Mesenteric fat pad (tissue), 1 donor: ENCODE data around the gene TRAF7. TPM values are rescaled to one million over a fixed set of nuclear protein-coding genes. Genes with fewer than 3 reads are reported as not detected.
"Not testable (repeated sequence)": the region's sequence is repeated elsewhere in the genome, so short reads cannot be mapped to it uniquely, and the experiment has no call there.

Experiments used
- DNase-seq: peaks from one replicate; pipeline ENCODE4 v3.0.0-alpha.2; 2020; ENCODE audit warnings: low spot score
- total RNA-seq: library from RNA; stranded (reverse); fragmentation: NEBNext Ultra II Directional; extraction: Animal tissue kit (Norgen Biotek cat#: 25700); gene quantifications from one replicate; pipeline ENCODE4 v1.2.1, GENCODE V29; 2021
- donor health status: DM: yes; HTN: yes; CAD: no.

Gene TRAF7
- total RNA-seq, 1 donor from 2014 or later, result 63.5 TPM

DNA sequence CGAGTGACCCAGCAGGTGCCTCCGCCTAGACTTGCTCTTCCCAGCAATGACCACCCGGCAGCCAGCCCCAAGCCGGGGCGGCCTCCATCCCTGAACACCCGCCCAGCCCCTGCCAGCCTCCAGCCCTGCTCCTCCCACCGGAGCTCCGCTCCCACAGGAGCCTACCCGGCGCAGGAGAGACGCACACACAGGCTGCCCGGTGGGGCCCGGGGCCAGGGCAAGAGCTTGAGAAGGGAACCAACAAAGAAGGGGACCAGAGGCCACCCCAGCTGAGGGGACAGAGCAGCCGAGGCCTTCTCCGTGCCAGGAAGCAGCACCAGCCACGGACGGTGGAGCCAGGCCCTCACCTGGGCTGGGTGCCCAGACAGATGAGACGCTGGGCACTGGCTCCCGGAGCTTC, 33.7 kb upstream of the TRAF7 start:
- DNase-seq, result no peak

DNA sequence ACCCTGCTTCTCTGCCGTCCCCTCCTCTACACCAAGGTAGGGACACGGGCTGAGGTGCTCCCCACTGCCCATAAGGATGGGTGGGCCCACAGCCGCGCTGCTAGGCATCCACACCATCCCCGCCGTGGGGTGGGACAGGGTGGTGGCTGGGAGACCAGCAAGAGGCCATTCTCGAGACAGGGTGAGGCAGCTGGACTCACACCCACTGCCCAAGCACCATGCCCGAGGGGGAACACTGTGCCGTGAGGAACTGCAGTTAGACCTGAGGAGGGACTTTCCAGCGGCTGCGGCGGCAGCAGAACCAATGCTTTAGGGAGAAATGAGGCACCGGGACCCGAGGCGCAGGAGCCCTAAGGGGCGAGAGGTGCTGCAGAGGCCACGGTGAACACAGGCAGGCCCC, 33.2 kb upstream of the TRAF7 start:
- no peak for DNase-seq

DNA sequence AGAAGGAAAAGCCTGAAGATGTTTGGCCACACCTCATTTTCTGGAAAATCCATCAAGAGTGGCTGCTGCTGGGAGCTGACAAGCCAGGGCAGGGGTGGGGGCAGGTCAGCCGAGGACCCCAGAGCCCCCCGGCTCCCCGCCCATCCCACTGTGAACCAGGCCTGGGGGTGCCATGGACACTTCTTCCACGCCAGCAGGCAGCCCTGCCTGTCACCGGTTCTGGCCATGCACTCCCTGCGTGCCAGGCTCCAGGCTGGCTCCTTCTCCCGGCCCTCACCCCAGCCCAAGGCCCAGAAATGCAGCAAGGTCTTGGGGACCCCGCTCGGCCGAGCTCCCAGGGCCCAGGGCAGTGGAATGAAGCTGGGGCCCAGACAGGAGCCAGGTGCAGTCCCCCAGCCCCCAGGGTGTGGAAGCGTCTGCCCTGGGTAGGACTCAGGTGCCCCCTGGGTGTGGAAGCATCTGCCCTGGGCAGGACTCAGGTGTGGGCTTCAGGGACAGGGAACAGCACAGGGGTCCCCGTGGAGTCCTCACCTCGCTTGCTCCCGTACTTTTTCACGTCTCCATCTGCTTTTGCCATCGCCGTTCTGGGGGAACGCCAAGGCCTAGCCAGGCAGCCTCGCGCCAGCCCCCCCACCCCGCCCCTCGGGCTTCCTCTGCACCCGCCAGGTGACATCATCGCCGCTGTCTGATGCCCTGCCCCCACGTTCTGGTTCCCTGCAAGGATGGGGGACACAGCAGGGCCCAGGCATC, 32.5 kb upstream of the TRAF7 start:
- DNase-seq, result not testable (repeated sequence)

DNA sequence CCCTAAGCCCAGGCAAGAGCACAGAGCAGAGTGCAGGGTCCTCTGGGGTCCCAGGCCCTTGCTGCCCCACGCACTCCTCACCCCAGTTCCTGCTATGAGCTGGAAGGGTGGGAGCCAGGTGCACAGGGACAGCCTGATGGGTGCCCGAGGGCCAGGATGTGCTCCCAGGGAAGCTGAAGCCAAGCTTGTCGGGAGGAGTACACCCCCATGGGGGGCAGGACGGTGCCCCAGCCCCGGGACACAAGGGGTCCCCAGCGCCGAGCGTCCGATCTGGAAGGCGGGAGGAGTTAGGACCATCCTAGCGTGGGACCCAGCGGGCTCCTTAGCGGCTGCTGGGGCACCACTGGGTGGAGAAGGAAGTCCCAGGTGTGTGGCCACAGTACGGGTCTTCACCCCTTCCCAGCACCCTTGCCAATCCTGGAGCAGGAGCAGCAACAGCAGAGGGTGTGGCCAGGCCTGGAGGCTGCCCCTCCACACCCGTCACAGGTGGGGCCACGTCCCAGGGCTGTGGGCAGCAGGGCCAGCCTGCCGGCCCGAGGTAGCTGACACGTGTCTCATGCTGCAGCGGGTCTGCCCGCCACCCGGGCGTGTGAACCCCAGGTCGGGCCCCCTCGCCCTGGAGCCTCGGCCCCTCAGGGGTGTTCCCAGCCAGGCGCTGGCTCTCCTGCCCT, 31.7 kb upstream of the TRAF7 start:
- DNase-seq, result not testable (repeated sequence)

DNA sequence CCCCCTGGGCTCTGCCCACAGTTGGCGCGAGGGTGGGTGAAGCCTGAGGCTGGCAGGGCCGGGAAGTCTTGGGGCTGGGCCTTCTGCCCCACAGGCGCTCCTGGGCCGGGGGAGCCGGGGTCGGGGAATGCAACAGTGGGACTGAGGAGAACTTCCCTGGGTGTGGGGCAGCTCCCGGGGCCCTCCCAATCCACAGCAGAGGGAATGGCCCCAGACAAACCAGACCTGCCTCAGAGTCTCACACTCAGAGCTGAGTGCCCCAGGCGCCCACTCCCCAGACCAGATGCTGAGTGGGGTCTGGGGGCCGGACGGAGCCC, 31.2 kb upstream of the TRAF7 start:
- not testable (repeated sequence) for DNase-seq

DNA sequence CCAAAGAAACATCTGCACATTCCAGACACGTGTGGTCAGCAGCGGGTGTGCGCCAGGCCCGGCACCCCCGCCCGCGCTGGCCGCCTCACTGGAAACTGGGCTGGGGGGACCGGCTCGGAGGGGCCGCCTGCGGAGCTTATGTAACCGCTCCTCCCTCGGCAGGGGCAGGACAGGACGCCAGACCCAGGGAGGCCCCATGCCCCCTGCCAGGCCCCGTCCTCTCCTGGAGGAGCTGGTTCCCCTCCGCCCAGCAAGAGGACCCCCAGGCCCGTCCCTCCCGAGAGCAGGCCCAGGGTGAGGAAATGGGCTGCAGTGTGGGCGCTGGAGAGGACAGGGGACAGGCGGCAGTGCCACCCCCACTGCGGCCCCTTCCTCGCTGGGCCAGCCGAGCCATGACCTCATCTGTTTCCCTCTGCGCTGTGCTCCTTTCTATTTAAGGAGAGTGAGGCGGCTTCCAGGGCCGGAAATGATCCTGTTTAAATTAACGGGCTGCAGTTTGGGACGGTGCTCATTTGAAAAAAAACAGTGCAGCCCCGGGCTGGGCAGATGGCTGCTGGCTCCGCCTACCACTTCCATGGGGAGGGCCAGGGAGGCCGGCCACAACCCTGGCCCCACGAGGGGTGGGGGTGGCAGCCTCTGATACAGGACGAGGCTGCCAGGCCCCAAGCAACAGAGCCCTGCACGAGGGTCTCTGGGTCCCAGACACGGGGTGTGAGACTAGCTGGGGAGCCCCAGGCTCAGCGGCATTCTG, 30.7 kb upstream of the TRAF7 start:
- not testable (repeated sequence) for DNase-seq

DNA sequence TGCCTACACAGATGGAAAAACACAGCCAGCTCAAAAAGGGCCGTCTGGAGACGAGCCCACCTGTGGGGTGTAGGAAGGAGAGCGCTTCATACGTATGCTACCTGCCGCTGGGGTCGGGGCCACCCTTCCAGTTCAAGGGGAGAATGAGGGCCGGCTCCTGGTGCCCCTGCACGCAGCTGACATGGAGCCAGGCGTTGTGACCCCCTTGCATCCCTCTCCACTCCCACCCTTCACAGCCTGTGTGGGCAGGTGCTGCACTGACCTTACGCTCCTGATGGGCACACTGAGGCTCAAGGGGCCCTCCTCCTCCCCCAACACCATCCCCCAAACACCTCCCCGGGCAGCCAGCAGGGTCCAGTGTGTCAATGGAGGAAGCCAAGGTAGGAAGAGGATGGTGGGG, 30.0 kb upstream of the TRAF7 start:
- not testable (repeated sequence) for DNase-seq

DNA sequence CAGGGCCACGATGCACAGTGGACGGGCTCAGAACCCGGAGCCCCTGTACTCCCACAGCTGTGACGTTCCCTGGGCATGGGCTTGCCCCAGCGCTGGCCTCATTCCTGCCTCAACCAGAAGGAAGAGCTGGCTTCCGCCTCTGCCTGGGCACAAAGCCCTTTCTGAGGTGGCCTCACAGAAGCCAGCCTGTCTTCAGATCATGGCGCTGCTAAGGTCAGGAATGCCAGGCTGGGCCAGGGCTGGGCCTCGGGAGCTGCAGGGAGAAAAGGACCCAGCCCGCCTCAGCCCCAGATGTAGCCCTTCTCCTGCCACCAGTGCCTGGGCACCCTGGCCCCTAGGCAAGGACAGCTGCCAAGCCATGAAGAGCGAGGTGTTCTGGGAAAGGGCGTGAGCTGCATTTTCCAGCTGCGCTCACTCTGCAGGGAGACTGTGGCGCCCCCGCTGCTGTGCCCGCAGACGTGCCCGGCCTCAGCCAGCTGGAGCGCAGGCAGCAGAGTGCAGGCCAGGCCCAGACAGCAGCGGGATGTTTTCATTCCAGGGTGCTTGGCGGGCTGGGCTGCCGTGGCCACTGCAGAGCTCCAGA, 29.3 kb upstream of the TRAF7 start:
- not testable (repeated sequence) for DNase-seq

DNA sequence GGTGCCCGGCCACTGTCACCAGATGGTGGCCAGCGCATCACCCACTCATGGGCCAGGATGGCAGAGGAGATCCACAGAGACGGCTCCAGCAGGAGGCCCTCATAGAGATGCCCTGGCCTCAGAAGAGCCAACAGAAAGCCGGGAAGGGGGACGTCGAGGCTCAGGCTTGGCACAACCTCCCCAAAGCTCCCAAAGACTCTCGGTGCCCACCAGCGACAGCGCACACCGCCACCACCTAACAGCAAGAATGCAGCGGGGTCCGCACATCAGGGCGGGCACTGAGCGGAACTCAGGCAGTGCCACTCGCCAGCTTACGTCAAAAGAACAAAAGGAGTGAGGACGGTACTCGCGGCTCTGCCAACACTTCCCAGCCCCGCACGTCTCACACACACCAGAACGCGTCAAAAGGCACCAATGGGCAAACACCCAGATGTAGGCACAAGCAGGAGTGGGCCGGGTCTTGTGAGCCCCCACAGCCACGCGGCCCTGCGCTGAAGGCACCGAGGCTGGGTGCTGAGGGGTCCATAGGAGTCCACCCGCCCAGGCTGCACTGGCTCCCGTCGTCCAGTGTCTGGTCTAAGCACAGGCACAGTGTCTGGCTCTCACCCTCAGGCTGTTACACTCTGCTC, 28.5 kb upstream of the TRAF7 start:
- DNase-seq, result not testable (repeated sequence)

DNA sequence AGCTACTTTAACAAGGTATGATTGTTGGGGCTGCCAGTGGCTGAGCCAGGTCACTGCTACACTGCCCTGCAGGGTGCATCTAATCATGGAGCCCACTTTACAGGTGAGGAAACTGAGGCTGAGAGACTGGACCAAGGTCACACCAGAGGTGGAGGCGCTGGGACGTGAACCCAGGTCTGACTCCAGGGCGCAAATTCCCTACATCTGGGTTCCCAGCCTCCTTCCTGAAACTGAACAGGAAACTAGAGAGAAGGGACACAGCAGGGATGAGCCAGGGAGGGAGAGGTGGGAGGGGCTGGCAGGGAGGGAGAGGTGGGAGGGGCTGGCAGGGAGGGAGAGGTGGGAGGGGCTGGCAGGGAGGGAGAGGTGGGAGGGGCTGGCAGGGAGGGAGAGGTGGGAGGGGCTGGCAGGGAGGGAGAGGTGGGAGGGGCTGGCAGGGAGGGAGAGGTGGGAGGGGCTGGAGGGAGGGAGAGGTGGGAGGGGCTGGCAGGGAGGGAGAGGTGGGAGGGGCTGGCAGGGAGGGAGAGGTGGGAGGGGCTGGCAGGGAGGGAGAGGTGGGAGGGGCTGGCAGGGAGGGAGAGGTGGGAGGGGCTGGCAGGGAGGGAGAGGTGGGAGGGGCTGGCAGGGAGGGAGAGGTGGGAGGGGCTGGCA, 27.8 kb upstream of the TRAF7 start:
- DNase-seq, result not testable (repeated sequence)

DNA sequence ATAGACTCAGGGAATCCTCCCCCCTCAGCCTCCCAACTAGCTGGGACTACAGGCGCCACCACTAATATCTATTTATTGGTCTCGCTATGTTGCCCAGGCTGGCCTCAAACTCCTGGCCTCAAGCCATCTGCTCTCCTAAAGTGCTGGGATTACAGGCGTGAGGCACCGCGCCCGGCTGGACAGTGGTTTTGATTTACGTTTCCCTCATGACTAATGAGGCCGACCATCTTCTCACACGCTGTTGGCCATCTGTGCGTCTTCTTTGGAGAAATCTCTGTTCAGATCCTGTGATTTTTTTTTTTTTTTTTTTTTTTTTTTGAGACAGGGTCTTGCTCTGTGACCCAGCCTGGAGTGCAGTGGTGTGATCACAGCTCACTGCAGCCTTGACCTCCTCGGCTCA, 26.3 kb upstream of the TRAF7 start:
- not testable (repeated sequence) for DNase-seq

DNA sequence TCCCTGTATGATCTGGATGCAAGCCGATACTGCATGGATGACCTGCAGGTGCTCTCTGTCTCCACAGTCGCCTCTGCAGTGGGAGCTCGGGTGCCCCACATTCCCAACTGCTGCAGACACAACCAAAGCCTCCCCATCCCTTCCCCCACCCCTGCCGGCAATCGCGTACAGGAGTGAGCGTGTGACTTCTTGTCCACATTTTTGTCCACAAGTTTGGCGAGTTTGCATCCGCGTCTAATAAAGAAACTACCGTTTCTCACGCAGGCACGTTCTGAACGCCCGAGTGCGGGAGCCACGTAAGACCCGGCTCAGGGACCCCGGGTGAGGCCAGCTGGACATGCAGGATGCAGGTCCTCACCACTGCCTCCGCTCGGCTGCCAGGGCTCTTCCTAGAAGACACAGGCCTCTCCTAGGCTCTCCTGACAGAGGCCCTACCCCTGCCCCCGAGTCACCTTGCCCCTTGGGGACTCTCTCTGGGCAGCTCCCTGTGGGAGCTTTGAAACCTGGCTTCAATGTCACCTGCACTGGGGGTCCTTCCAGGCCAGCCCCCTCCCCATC, 25.6 kb upstream of the TRAF7 start:
- not testable (repeated sequence) for DNase-seq

DNA sequence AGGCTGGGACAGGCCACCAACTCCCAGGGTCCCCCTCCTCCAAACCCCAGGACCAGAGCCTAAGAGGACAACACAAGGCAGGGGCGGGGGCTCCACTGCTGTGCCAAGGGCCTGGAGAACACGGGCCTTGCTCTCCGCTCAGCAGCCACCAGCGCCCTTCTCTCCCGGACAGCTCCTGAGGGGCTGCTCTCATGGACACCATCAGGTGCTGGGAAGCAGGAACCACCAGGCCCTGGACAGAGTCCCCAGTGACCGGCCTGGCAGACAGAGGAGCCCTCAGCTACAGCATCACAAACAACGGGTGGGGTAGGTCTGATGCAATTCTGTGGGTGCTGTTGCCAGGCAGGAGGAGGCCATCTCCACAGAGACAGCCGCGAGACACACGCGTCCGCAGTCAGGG, 21.8 kb upstream of the TRAF7 start:
- not testable (repeated sequence) for DNase-seq

DNA sequence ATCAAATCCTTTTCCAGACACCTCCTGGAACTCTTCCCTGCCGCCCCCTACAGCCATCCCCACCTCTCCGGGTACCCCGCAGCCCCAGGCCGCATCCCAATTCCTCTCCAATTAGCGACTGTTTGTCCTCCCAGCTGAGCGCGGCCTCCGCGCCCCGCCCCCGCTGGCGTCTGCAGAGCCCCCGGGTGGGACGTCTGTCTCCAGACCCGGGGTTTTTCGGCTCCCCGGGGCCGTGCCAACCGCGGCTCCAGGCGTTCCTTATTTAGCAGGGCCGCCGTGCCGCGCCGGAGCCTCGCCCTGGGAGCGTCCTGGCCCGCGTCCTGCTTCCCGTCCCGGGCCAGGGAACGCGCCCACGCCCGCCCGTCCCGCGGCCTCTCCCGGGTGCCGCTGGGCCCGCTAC, 20.5 kb upstream of the TRAF7 start:
- not testable (repeated sequence) for DNase-seq

DNA sequence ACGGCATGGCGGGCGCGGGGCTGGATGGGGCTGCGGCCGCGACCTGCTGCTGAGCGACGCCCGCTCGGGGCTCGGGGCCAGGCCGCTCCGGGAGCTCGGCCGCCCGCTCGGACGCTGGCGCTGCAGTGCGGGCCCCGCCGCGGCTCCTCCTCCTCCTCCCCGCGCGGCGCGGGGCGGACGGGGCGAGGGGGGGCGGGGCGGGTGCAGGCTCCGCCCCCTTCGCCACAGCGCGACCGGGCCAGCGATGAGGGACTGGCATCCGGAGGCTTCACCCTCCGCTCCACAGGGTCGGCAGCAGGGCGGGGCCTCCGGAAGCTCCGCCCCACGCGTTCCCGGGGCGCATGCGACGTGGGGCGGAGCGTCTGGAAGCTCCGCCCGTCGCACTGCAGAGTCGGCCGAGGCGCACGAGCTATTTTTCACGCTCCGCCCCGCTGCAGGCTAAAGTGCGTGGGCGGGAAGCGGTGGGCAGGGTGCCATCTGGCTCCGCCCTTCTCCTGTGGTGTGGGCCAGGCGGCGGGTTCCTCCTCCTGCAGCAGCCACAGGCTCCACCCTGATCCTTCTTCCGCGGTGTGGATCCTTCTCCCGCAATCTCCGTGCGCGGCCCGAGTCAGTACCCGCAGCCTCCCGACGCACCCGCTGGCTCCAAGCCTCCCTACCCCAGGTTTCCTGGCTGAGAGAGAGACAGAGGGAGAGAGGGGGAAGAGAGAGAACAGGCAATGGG, 19.7 kb upstream of the TRAF7 start, which contains the start of gene PKD1:
TSS of gene PKD1 (minus strand) at position 129 of the 721 bp plus-strand sequence. CDS start 209 bp downstream, outside the sequence.
- DNase-seq, result peak; percentile 99

DNA sequence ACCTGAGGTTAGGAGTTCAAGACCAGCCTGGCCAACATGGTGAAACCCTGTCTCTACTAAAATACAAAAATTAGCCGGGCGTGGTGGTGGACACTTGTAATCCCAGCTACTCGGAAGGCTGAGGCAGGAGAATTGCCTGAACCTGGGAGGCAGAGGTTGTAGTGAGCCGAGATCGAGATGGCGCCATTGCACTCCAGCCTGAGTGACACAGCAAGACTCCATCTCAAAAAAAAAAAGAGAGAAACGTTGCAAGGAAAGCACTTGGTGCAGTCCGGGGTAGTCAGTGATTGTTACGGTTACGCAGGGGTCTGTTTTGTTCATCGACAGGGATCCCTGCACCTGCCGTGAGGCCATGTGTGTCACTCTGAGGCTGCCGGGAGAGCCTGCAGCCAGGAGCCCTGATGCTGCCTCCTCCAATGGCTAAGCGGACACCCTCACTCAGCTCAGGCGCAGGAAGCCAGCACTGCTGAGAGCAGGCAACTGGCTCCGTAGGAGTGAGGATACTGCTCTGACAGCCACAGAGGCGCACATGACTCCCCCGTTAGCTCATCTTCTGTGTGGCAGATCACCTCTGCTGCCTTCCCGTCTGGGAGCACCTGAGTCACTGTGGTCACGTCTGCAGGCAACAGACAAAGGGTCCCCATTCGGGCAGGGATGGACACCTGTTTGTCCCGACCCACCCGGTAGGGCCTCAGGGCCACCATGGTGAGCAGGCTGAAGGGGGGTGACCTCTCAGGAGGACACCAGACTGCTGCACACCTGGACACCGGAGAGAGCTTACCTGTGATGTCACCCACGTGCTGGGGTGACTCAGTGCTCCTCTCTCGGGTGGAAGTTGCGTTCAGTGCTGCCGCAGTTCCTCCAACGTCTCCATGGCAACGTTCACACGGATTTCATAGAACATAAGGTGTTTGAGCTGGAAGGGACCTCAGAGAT, 12.4 kb upstream of the TRAF7 start:
- DNase-seq, result no peak

DNA sequence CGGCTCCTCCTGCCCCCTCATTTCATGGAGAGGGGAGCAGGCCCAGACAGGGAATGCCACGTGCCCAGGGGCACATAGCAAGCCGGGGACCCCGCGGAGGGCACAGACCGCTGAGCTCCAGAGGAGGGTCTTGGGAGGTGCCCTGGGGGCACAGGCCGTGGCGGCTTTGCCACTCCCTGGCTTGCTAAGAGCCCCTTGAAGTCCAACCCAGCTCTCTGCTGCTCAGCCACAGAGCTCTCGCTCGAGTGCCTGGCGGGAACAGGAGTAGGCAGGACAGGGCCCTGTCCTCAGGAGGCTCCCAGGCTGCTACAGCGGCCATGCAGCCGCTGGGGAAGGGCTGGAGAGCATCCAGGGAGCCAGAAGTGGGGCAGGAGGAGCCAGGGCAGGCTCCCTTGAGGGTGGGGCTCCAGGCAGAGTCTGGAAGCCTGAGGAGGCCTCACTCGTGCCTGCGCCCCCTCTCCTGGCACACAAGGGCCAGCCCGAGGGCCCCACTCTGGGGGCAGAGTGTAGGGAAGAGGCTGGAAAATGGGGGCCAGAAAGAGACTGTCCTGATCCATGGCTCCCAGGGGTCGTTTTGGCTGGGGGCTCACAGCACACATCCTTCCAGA, 11.6 kb upstream of the TRAF7 start:
- no peak for DNase-seq

DNA sequence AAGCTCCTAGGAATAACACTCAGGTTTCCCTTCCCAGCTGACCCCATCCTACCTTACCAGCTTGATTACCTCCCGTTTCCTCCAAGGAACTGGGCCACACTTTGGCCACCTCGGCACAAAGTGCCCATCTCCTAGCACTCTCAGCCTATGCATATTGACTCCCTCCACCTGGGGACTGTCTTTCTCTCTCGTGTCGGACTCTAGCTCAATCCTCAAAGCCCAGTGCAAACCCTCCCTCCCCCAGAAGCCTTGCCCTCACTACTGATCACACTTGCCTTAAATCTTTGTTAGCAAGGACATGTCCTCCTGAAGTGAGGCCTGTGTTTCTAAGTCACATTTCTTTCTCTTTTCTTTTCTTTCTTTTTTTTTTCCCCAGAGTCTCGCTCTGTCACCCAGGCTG, 9.7 kb upstream of the TRAF7 start:
- DNase-seq, result no peak
